Measurements from ENCODE around the gene ZNF146. TPM values are rescaled to one million over a fixed set of nuclear protein-coding genes. Genes with fewer than 3 reads are reported as not detected.

ZNF146 gene
- polyA plus RNA-seq, 1 donor (not counting 4 experiments of a cell fraction or from before 2014, with no cell fraction given): 82.6 TPM

Small RNAs within 50 kb of the gene (small RNA-seq; reads per million reads assigned to genes)
- 0 reads per million in 3 experiments for gene RF00019 (ENCODE audit: insufficient read length in 3 of 3, low read depth in 3 of 3, low replicate concordance in 1 of 3)

Other genes with a start within 250 kb of the ZNF146 start
- gene SDHAF1, start 219.9 kb upstream of the ZNF146 start, polyA plus RNA-seq: 7.3 to 11.9 TPM (median 8.0 TPM) in 3 replicates
- 0.19 to 0.72 TPM (median 0.28 TPM) in 3 replicates for gene SYNE4, start 206.3 kb upstream of the ZNF146 start, polyA plus RNA-seq
- gene ALKBH6, start 200.9 kb upstream of the ZNF146 start, polyA plus RNA-seq: 27.8 to 37.1 TPM (median 36.7 TPM) in 3 replicates
- 0.38 to 0.76 TPM (median 0.63 TPM) in 3 replicates for gene CLIP3, start 182.2 kb upstream of the ZNF146 start, polyA plus RNA-seq
- gene THAP8, start 160.8 kb upstream of the ZNF146 start, polyA plus RNA-seq: 1.4 to 3.6 TPM (median 1.8 TPM) in 3 replicates
- gene WDR62, start 160.2 kb upstream of the ZNF146 start, polyA plus RNA-seq: 0.98 to 3.7 TPM (median 2.3 TPM) in 3 replicates
- gene OVOL3, start 104.0 kb upstream of the ZNF146 start, polyA plus RNA-seq: not detected in 3 replicates
- 31.3 to 63.2 TPM (median 34.3 TPM) in 3 replicates for gene POLR2I, start 100.2 kb upstream of the ZNF146 start, polyA plus RNA-seq
- 179 to 193 TPM (median 183 TPM) in 3 replicates for gene TBCB, start 99.6 kb upstream of the ZNF146 start, polyA plus RNA-seq
- 778 to 884 TPM (median 832 TPM) in 3 replicates for gene CAPNS1, start 75.0 kb upstream of the ZNF146 start, polyA plus RNA-seq
- 1.6 to 7.1 TPM (median 2.6 TPM) in 3 replicates for gene COX7A1, start 62.7 kb upstream of the ZNF146 start, polyA plus RNA-seq
- 2.0 to 3.5 TPM (median 2.3 TPM) in 3 replicates for gene ZNF565, start 441 bp upstream of the ZNF146 start, polyA plus RNA-seq
- gene ZFP14, start 164.1 kb downstream of the ZNF146 start, polyA plus RNA-seq: 0.62 to 0.96 TPM (median 0.88 TPM) in 3 replicates
- 1.9 to 3.2 TPM (median 2.6 TPM) in 3 replicates for gene ZFP82, start 203.5 kb downstream of the ZNF146 start, polyA plus RNA-seq

All from keratinocyte (primary cell).